Psoas muscle (tissue), 8 donors: ENCODE data around the gene PC. TPM values are rescaled to one million over a fixed set of nuclear protein-coding genes. Genes with fewer than 3 reads are reported as not detected.

Experiments
- ATAC-seq, 4 donors: fragments of 200-7000 bp; cut with Tn5 transposase; one replicate each; pipeline ENCODE4 v1.9.1; 2020; ENCODE audit warnings: moderate library complexity in 3 of 4, mild to moderate bottlenecking in 2 of 4
- DNase-seq, 2 donors: peaks; one replicate each; pipeline ENCODE4 v3.0.0-alpha.2; 2020
- H3K27ac ChIP-seq: fragments of 200-600 bp; one replicate; pipeline ENCODE4 v1.8.0; 2022
- H3K27me3 ChIP-seq, 3 donors: fragments of 200-600 bp in 1 of 3; one replicate each; pipeline versions ENCODE4 v1.6.1 to v1.8.0; 2013 to 2022; ENCODE audit warnings: low read length in 2 of 3, mild to moderate bottlenecking in 2 of 3, moderate library complexity in 1 of 3; ENCODE audit not compliant: insufficient read depth in 3 of 3
- H3K36me3 ChIP-seq, 2 donors: fragments of 200-600 bp in 1 of 2; one replicate each; pipeline versions ENCODE4 v1.6.1 to v1.8.0; 2013 to 2022; ENCODE audit warnings: low read depth in 1 of 2, mild to moderate bottlenecking in 1 of 2, moderate library complexity in 1 of 2; ENCODE audit not compliant: insufficient read depth in 1 of 2
- H3K4me1 ChIP-seq: fragments of 200-600 bp; one replicate; pipeline ENCODE4 v1.8.0; 2022
- H3K4me3 ChIP-seq: fragments of 200-600 bp; one replicate; pipeline ENCODE4 v1.8.0; 2022; ENCODE audit warnings: mild to moderate bottlenecking
- H3K9me3 ChIP-seq: fragments of 200-600 bp; one replicate; pipeline ENCODE4 v1.8.0; 2022
- WGBS, 3 donors: extraction: QIAGEN DNeasy Blood & Tissue Kit; methylation state at CpG; one replicate each; pipeline versions ENCODE4 v1.1.6 to v1.1.7; 2013; 5-methylcytosine and 5-hydroxymethylcytosine counted together
- intact Hi-C, 2 donors: fragments of 100-400 bp; cut with DNase I; formaldehyde crosslinking; loops; one replicate each; pipeline versions ENCODE4 v1.11.0 to v1.14.2; 2022
- polyA plus RNA-seq, 3 donors: library from polyadenylated mRNA; stranded (reverse); fragments of 200-250 nt; gene quantifications; one replicate each; pipeline ENCODE4 v1.2.3, GENCODE V29; 2013
- total RNA-seq, 4 donors: library from RNA; stranded (reverse); fragmentation: NEBNext Ultra II Directional in 2 of 4; extraction: Animal tissue kit (Norgen Biotek cat#: 25700) in 2 of 4; gene quantifications; one replicate each; pipeline versions ENCODE4 v1.2.1 to v1.2.4, GENCODE V29; 2021 to 2023
- TF ChIP-seq, protein P1 (sequence below): fragments of 200-600 bp; IDR thresholded peaks from one replicate; pipeline ENCODE4 v1.8.0; 2022; ENCODE audit warnings: antibody characterized with exemption
- donor health status: healthy with polysubstance abuse.
- donor health status: DM: no; HTN: no; CAD: no; lungs with moderate emphysema.
- donor health status: Bipolar disorder and iron deficiency.
- donor health status: healthy.
- donor health status: DM: yes; HTN: yes; CAD: no.
- donor health status: DM: no; HTN: no; CAD: no.
- donor health status: DM: no; HTN: no; CAD: no.
- donor health status: DM: yes; HTN: yes; CAD: no.

The PC gene
- total and polyA plus RNA-seq, 7 donors = 11.1 to 48.8 (median 18.3) TPM

DNA sequence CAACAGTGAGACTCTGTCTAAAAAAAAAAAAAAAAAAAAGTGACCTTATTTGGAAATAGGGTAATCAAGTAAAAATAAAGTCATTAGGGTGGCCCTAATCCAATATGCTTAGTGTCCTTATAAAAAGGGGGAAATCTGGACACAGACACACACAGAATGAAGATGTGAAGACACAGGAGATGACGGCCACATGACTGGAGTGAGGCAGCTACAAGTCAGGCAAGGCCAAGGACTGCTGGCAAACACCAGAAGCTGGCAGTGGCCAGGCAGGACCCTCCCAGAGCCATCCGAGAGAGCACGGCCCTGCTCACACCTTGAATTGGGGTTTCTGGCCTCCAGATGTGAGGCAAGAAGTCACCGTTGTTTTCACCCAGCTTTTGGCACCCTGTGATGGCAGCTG is 72.7 kb downstream of the PC start:
- no peak for ATAC-seq
- Histone ChIP-seq H3K9me3 (no peaks in the 10 kb centered on the region), H3K4me1 (peaks cover 57% of the 10 kb centered on the region), H3K36me3 (no peaks in the 10 kb centered on the region), H3K27ac (no peak overlapping the region), H3K4me3 (no peak overlapping the region), H3K27me3 (no peaks in the 10 kb centered on the region)
- WGBS, 3 donors = 73 to 81% (median 78%) methylated on average over 4 of the region's 4 CpGs
- TF ChIP-seq, protein P1, sequence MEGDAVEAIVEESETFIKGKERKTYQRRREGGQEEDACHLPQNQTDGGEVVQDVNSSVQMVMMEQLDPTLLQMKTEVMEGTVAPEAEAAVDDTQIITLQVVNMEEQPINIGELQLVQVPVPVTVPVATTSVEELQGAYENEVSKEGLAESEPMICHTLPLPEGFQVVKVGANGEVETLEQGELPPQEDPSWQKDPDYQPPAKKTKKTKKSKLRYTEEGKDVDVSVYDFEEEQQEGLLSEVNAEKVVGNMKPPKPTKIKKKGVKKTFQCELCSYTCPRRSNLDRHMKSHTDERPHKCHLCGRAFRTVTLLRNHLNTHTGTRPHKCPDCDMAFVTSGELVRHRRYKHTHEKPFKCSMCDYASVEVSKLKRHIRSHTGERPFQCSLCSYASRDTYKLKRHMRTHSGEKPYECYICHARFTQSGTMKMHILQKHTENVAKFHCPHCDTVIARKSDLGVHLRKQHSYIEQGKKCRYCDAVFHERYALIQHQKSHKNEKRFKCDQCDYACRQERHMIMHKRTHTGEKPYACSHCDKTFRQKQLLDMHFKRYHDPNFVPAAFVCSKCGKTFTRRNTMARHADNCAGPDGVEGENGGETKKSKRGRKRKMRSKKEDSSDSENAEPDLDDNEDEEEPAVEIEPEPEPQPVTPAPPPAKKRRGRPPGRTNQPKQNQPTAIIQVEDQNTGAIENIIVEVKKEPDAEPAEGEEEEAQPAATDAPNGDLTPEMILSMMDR = no peak
- peak in 1 of 2 donors; percentile 16 for DNase-seq
- intact Hi-C loops = no loop called here

DNA sequence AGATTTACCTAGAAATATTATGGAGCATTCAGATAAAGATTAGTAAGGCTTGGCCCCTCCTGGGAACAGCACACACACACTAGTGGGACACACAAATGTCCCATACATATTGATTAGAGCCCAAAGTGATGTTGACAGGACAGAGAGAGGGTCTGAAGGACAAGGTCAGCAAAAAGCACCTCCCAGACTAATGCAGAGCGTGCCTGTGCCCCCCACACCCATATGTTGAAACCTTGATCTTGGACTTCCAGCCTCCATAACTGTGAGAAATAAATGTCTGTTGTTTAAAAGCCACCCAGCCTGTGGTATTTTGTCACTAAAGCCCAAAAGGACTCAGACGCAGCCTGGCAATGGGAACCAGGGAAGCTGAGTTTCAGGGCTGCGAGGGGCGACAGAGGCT is 73.7 kb downstream of the PC start:
- peaks cover 54% of the 10 kb centered on the region for H3K4me1 ChIP-seq
- TF ChIP-seq, protein P1 = no peak
- H3K27ac ChIP-seq = peak overlapping the region; percentile 70
- no peak overlapping the region for H3K4me3 ChIP-seq
- ATAC-seq (no peak), DNase-seq (no peak)
- H3K9me3 ChIP-seq = no peaks in the 10 kb centered on the region
- no peaks in the 10 kb centered on the region for H3K27me3 ChIP-seq
- intact Hi-C loops = loop anchor here in 1 of 2 donors (5.0 kb wide), 1 partner anchor 192 kb away; no protein-coding TSS in a partner anchor
- WGBS, 3 donors = 96 to 97% (median 96%) methylated on average over 4 of the region's 4 CpGs
- H3K36me3 ChIP-seq = no peaks in the 10 kb centered on the region

DNA sequence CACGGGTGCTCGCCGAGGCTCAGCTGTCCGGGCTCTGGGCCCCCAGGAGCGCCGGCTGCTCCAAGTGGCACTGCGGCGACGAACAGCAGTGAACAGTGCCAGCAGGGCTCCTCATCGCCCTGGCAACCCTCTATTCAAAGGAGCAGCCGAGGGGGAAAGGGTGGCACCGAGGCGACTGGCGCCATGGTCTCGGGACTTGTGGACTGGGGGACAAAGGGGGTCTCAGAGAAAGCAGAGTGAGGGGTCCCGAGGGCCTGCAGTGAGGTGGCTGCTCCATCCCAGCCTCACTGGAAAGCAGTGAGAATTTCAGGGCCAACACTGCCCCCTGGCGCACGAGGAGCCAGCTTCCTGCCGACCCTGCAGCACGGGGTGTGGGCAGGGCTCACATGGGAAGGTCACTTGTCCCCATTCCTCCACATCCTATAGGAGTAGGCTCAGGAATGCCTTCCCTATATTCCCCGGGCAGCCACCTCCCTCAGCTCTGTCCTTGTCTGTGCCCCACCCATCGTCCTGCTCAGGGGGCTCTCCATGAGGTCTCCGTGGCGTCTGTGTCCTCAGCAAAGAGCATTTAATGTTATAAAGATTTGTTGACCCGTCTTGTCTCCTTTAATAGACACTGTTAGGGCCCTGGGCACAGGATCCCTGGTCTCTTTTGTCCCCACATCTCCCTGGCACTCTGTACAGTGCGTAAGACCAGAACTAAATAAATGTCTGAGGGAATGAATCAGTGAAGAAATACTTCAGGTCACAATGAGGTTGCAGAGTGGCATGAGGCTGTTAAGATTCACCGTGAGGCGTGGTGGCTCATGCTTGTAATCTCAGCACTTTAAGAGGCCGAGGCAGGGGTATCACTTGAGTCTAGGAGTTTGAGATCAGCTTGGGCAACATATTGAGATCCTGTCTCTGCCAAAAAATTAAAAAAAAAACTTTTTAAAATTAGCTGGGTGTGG is 74.9 kb downstream of the PC start:
- 24 to 41% (median 26%) methylated on average over 29 of the region's 29 CpGs for WGBS, 3 donors
- H3K27me3 ChIP-seq = no peaks in the 10 kb centered on the region
- intact Hi-C loops = loop anchor here (2.0 to 5.0 kb wide), 2 partner anchors 188 to 191 kb away; no protein-coding TSS in a partner anchor
- H3K27ac ChIP-seq = peak overlapping the region; percentile 70
- peak; percentile 75 to 86 for DNase-seq
- H3K4me1 ChIP-seq = peaks cover 54% of the 10 kb centered on the region
- TF ChIP-seq, protein P1 = peak; percentile 67
- no peaks in the 10 kb centered on the region for H3K36me3 ChIP-seq
- peak; percentile 75 to 85 (median 82) for ATAC-seq
- H3K4me3 ChIP-seq = peak overlapping the region; percentile 46
- no peaks in the 10 kb centered on the region for H3K9me3 ChIP-seq

DNA sequence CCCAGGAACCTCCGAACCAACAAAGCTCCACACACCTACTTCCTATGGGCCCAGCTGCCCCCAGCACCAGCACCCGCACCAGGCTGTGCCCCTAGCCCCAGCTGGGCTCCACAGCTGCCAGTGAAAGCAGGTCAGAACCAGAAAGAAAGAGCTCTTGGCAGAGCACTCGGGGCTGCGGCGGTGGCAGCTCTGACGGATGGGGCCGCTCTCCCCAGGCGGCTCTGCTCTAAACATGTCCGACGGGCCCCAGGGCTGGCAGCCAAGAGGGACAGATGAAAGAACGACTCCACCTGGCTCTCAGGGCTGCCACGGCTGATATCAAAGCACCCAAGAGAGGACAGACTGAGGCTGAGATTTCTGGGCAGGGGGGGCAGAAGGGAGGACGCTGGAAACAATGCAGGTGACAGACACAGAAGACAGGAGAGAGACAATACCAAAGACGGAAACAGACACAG is 75.6 kb downstream of the PC start:
- Histone ChIP-seq H3K36me3 (no peaks in the 10 kb centered on the region), H3K4me1 (peaks cover 57% of the 10 kb centered on the region), H3K4me3 (peak overlapping the region; percentile 46), H3K9me3 (no peaks in the 10 kb centered on the region), H3K27me3 (no peaks in the 10 kb centered on the region), H3K27ac (peak overlapping the region; percentile 70)
- peak; percentile 17 to 44 (median 30) for ATAC-seq
- peak in 1 of 2 donors; percentile 59 for DNase-seq
- TF ChIP-seq, protein P1 = no peak
- intact Hi-C loops = loop anchor here (2.0 to 5.0 kb wide), 2 partner anchors 188 to 190 kb away; no protein-coding TSS in a partner anchor
- WGBS, 3 donors = 27 to 48% (median 29%) methylated on average over 13 to 14 of the region's 14 CpGs
